H1 (cell line): ENCODE results near the gene TAF11L14. TPM values are rescaled to one million over a fixed set of nuclear protein-coding genes. Genes with fewer than 3 reads are reported as not detected.

Experiments used
- CTCF ChIA-PET: fragments of 300-600 bp; sonication (Branson Sonifier 250); formaldehyde crosslinking; loops from one replicate; lab custom pipeline; 2021; ENCODE audit not compliant: partially characterized antibody; lab: Charles Lee
- POLR2A ChIA-PET: fragments of 300-600 bp; sonication (Branson Sonifier 250); formaldehyde crosslinking; loops from one replicate; lab custom pipeline; 2021; ENCODE audit warnings: inconsistent platforms; ENCODE audit not compliant: partially characterized antibody; lab: Charles Lee
- DNase-seq, 2 experiments: peaks; one replicate each; pipeline versions ENCODE4 v3.0.0 to v3.0.0-alpha.2; 2010 to 2022; ENCODE audit warnings: low spot score in 2 of 2, low read depth in 1 of 2, mixed read lengths in 1 of 2
- FAIRE-seq: peaks from 2 replicates; lab custom pipeline; 2011; peaks lifted over from hg19 to GRCh38; lab: Jason Lieb, UNC
- H2AFZ ChIP-seq: 2 replicates; pipeline ENCODE4 v1.8.1; 2012; ENCODE audit warnings: low read length, inconsistent platforms
- H2AK5ac ChIP-seq: 2 replicates; pipeline ENCODE4 v1.6.1; 2013; ENCODE audit warnings: low read depth, low read length
- H2BK120ac ChIP-seq: replicated peaks from 2 replicates; pipeline ENCODE3; 2013; ENCODE audit warnings: low read depth, low read length, inconsistent platforms
- H2BK12ac ChIP-seq: 2 replicates; pipeline ENCODE4 v1.6.1; 2013; ENCODE audit warnings: low read depth, low read length
- H2BK15ac ChIP-seq: 2 replicates; pipeline ENCODE4 v1.6.1; 2013; ENCODE audit warnings: low read length
- H2BK20ac ChIP-seq: 2 replicates; pipeline ENCODE4 v1.6.1; 2013; ENCODE audit warnings: low read length
- H2BK5ac ChIP-seq: 2 replicates; pipeline ENCODE4 v1.6.1; 2013; ENCODE audit warnings: low read depth, low read length
- H3K14ac ChIP-seq: 2 replicates; pipeline ENCODE4 v1.6.1; 2013; ENCODE audit warnings: inconsistent platforms; ENCODE audit not compliant: insufficient read length
- H3K18ac ChIP-seq: 2 replicates; pipeline ENCODE4 v1.6.1; 2013; ENCODE audit warnings: low read length; ENCODE audit errors: extremely low read depth
- H3K23ac ChIP-seq: 2 replicates; pipeline ENCODE4 v1.6.1; 2013; ENCODE audit warnings: inconsistent platforms; ENCODE audit not compliant: insufficient read length
- H3K23me2 ChIP-seq: 2 replicates; pipeline ENCODE4 v1.6.1; 2013; ENCODE audit warnings: low read depth, low read length
- H3K27ac ChIP-seq: 2 replicates; pipeline ENCODE4 v1.6.1; 2011; ENCODE audit warnings: low read depth, low read length, inconsistent platforms
- H3K27me3 ChIP-seq, 4 experiments: replicated peaks in 1 of 4; 1 replicate in 1 of 4; 2 replicates in 3 of 4; pipeline versions ENCODE4 v1.6.1 to v1.8.1; 2011 to 2013; ENCODE audit warnings: low read length in 3 of 4, mild to moderate bottlenecking in 3 of 4, inconsistent platforms in 2 of 4, mixed read lengths in 2 of 4, moderate library complexity in 1 of 4; ENCODE audit not compliant: control insufficient read depth in 3 of 4, insufficient read depth in 3 of 4; ENCODE audit errors: extremely low read depth in 1 of 4
- H3K36me3 ChIP-seq, 4 experiments: 2 replicates each; pipeline versions ENCODE4 v1.6.1 to v1.8.1; 2011 to 2013; ENCODE audit warnings: mild to moderate bottlenecking in 4 of 4, low read length in 3 of 4, moderate library complexity in 2 of 4, control low read depth in 1 of 4, inconsistent platforms in 1 of 4; ENCODE audit not compliant: insufficient read depth in 4 of 4, control insufficient read depth in 2 of 4
- H3K4ac ChIP-seq: replicated peaks from 2 replicates; pipeline ENCODE3; 2013; ENCODE audit warnings: low read length, low read depth, mixed read lengths, inconsistent platforms; ENCODE audit not compliant: insufficient read length
- H3K4me1 ChIP-seq, 4 experiments: replicated peaks in 1 of 4; 1 replicate in 1 of 4; 2 replicates in 3 of 4; pipeline versions ENCODE4 v1.6.1 to v1.8.1; 2011 to 2013; ENCODE audit warnings: low read length in 3 of 4, inconsistent platforms in 2 of 4, mixed read lengths in 1 of 4; ENCODE audit not compliant: insufficient read depth in 4 of 4, control insufficient read depth in 3 of 4
- H3K4me2 ChIP-seq, 2 experiments: 2 replicates each; pipeline versions ENCODE4 v1.6.1 to v1.8.1; 2011 to 2013; ENCODE audit warnings: low read depth in 2 of 2, low read length in 2 of 2, control low read depth in 1 of 2, inconsistent platforms in 1 of 2, mild to moderate bottlenecking in 1 of 2; ENCODE audit not compliant: insufficient read depth in 1 of 2
- H3K4me3 ChIP-seq, 4 experiments: fragments of 200-600, 300-600 bp in 1 of 4; sonication (generic), shearing (Covaris generic), sonication (Bioruptor Twin) in 1 of 4; 2 replicates each; pipeline versions ENCODE4 v1.5.1 to v1.8.1; 2011 to 2016; ENCODE audit warnings: low read length in 4 of 4, low read depth in 3 of 4, control low read depth in 2 of 4, inconsistent platforms in 2 of 4, mild to moderate bottlenecking in 2 of 4, mixed read lengths in 1 of 4, moderate library complexity in 1 of 4; ENCODE audit not compliant: insufficient read depth in 2 of 4; ENCODE audit errors: extremely low read depth in 1 of 4
- H3K56ac ChIP-seq: replicated peaks from 2 replicates; pipeline ENCODE3; 2013; ENCODE audit warnings: low read depth, mild to moderate bottlenecking, mixed read lengths, low read length, inconsistent platforms; ENCODE audit not compliant: insufficient read length
- H3K79me1 ChIP-seq: 2 replicates; pipeline ENCODE4 v1.6.1; 2013; ENCODE audit warnings: low read depth, low read length, control low read depth
- H3K79me2 ChIP-seq, 2 experiments: 2 replicates each; pipeline versions ENCODE4 v1.6.1 to v1.8.1; 2012 to 2013; ENCODE audit warnings: low read length in 2 of 2, mild to moderate bottlenecking in 2 of 2, inconsistent platforms in 1 of 2; ENCODE audit not compliant: insufficient read depth in 2 of 2, control insufficient read depth in 1 of 2
- H3K9ac ChIP-seq, 4 experiments: replicated peaks in 1 of 4; 1 replicate in 1 of 4; 2 replicates in 3 of 4; pipeline versions ENCODE4 v1.6.1 to v1.8.1; 2011 to 2013; ENCODE audit warnings: low read depth in 3 of 4, low read length in 3 of 4, control low read depth in 2 of 4, mild to moderate bottlenecking in 2 of 4, moderate library complexity in 2 of 4, inconsistent platforms in 1 of 4; ENCODE audit errors: extremely low read depth in 1 of 4
- H3K9me3 ChIP-seq, 2 experiments: 2 replicates each; pipeline versions ENCODE4 v1.6.1 to v1.8.1; 2012 to 2013; ENCODE audit warnings: mild to moderate bottlenecking in 2 of 2, moderate library complexity in 2 of 2, control low read depth in 1 of 2, inconsistent platforms in 1 of 2, low read depth in 1 of 2, low read length in 1 of 2, mixed read lengths in 1 of 2; ENCODE audit not compliant: insufficient read depth in 2 of 2
- H4K20me1 ChIP-seq, 2 experiments: replicated peaks in 1 of 2; 2 replicates each; pipeline versions ENCODE3 to v1.8.1; 2011 to 2013; ENCODE audit warnings: inconsistent platforms in 2 of 2, low read length in 2 of 2, mild to moderate bottlenecking in 1 of 2; ENCODE audit not compliant: insufficient read depth in 2 of 2, control insufficient read depth in 1 of 2
- H4K5ac ChIP-seq: 2 replicates; pipeline ENCODE4 v1.6.1; 2013; ENCODE audit warnings: low read length, low read depth, mixed read lengths, inconsistent platforms; ENCODE audit not compliant: insufficient read length
- H4K8ac ChIP-seq: 2 replicates; pipeline ENCODE4 v1.8.0; 2013; ENCODE audit warnings: mild to moderate bottlenecking, moderate library complexity, low read length, inconsistent platforms; ENCODE audit not compliant: insufficient read depth; ENCODE audit errors: extremely low read depth
- H4K91ac ChIP-seq: replicated peaks from 2 replicates; pipeline ENCODE3; 2013; ENCODE audit warnings: low read length, mixed read lengths, inconsistent platforms; ENCODE audit not compliant: insufficient read length
- ATF2 ChIP-seq: IDR thresholded peaks from 2 replicates; pipeline ENCODE4 v1.6.1; 2012; ENCODE audit warnings: low read length, inconsistent platforms
- BCL11A ChIP-seq, 2 experiments: IDR thresholded peaks; one replicate each; pipeline ENCODE4 v1.6.1; 2011; ENCODE audit warnings: low read depth in 2 of 2, low read length in 2 of 2, mild to moderate bottlenecking in 2 of 2
- CHD1 ChIP-seq: IDR thresholded peaks from 2 replicates; pipeline ENCODE4 v1.6.1; 2012; ENCODE audit warnings: low read depth, low read length, improper control_type of control experiment
- GTF2F1 ChIP-seq: IDR thresholded peaks from 2 replicates; pipeline ENCODE4 v1.6.1; 2012; ENCODE audit warnings: low read depth, low read length, improper control_type of control experiment, borderline replicate concordance
- KDM5A ChIP-seq: fragments of 200-600 bp; IDR thresholded peaks from 2 replicates; pipeline ENCODE4 v1.7.1; 2012; ENCODE audit warnings: mild to moderate bottlenecking, low read length, inconsistent platforms, mixed read lengths
- NANOG ChIP-seq: IDR thresholded peaks from 2 replicates; pipeline ENCODE4 v1.6.1; 2011; ENCODE audit warnings: low read length, low read depth, mild to moderate bottlenecking, inconsistent platforms; ENCODE audit not compliant: insufficient read depth, poor library complexity, severe bottlenecking
- WGBS, 2 experiments: shearing (Covaris generic) in 1 of 2; methylation state at CpG; one replicate each; pipeline versions ENCODE4 v1.1.6 to v1.1.7; 2013 to 2015; ENCODE audit warnings: low lambda C conversion rate in 2 of 2, mixed read lengths in 2 of 2, inconsistent platforms in 1 of 2, low coverage in 1 of 2, missing lambda C conversion rate in 1 of 2; ENCODE audit not compliant: insufficient replicate concordance in 2 of 2, insufficient coverage in 1 of 2, insufficient read length in 1 of 2; ENCODE audit errors: extremely low coverage in 1 of 2, missing lambda C conversion rate in 1 of 2; 5-methylcytosine and 5-hydroxymethylcytosine counted together
- polyA plus RNA-seq, 7 experiments: library from polyadenylated mRNA; depleted of rRNA in 3 of 7; stranded (reverse) in 5 of 7; unstranded in 2 of 7; fragments of >200 nt in 5 of 7; fragments of 200-250 nt in 2 of 7; gene quantifications; 1 replicate in 5 of 7; 2 replicates in 1 of 7; 4 replicates in 1 of 7; pipeline versions ENCODE4 v1.2.1 to v1.2.3, GENCODE V29; 2011 to 2013; ENCODE audit warnings: missing spikeins in 2 of 7, mixed read lengths in 2 of 7
- total RNA-seq: library from RNA; stranded (reverse); fragmentation: NEBNext Ultra II Directional; extraction: Animal tissue kit (Norgen Biotek cat#: 25700); gene quantifications from 2 replicates; pipeline ENCODE4 v1.2.1, GENCODE V29; 2021

The TAF11L14 gene
- total and polyA plus RNA-seq, 2 of the 8 experiments (the other 6 are each of a cell fraction or from before 2014, with no cell fraction given) = not detected

GRCh38 chr5:17679597-17680203, 45.4 kb downstream of the TAF11L14 start:
- Histone ChIP-seq H3K79me1 (no peaks in the 10 kb centered on the region), H3K14ac (no peak overlapping the region), H4K20me1 (no peaks in the 10 kb centered on the region), H3K9ac (no peak overlapping the region), H3K23ac (no peak overlapping the region), H2BK15ac (no peak overlapping the region), H3K56ac (no peak overlapping the region), H2BK5ac (no peak overlapping the region), H2BK12ac (no peak overlapping the region), H3K36me3 (no peaks in the 10 kb centered on the region; a peak in 1 of 8 replicates), H2BK120ac (no peak overlapping the region), H2BK20ac (no peak overlapping the region), H4K8ac (no peak overlapping the region), H2AFZ (no peak overlapping the region), H3K4me3 (no peak overlapping the region), H3K23me2 (no peaks in the 10 kb centered on the region), H3K18ac (no peak overlapping the region), H4K5ac (no peak overlapping the region), H4K91ac (no peak overlapping the region), H3K79me2 (no peaks in the 10 kb centered on the region), H3K27ac (no peak overlapping the region), H3K4ac (no peak overlapping the region), H3K4me2 (no peak overlapping the region), H3K9me3 (no peaks in the 10 kb centered on the region), H3K4me1 (no peaks in the 10 kb centered on the region), H3K27me3 (no peaks in the 10 kb centered on the region), H2AK5ac (no peak overlapping the region)
- no peak for DNase-seq
- 89% methylated on average over 8 of the region's 8 CpGs; no CpG with 5 or more reads in 1 of the 2 experiments for WGBS, 2 experiments
- CTCF ChIA-PET = interaction anchor here (1.4 kb wide), 1 partner anchor 9 kb away, joined by 3 read pairs; no protein-coding TSS in a partner anchor
- POLR2A ChIA-PET = no interaction called here
- FAIRE-seq = no peak
- TF ChIP-seq KDM5A (no peak), CHD1 (no peak), BCL11A (IDR thresholded peaks at IDR 0.05; ENCODE audit: low read depth in 2 of 2, low read length in 2 of 2) (no peak), NANOG (no peak), GTF2F1 (no peak), ATF2 (no peak)
